HG03135 (cell line): ENCODE results near the gene KRCC1.
"Not testable (repeated sequence)": the region's sequence is repeated elsewhere in the genome, so short reads cannot be mapped to it uniquely, and the experiment has no call there.

Experiments used
- ATAC-seq: cut with Tn5 transposase; IDR thresholded peaks from one replicate; pipeline ENCODE4 v1.9.1; 2021; ENCODE audit warnings: mild to moderate bottlenecking, moderate library complexity; ENCODE audit not compliant: unreplicated experiment

Gene KRCC1

DNA sequence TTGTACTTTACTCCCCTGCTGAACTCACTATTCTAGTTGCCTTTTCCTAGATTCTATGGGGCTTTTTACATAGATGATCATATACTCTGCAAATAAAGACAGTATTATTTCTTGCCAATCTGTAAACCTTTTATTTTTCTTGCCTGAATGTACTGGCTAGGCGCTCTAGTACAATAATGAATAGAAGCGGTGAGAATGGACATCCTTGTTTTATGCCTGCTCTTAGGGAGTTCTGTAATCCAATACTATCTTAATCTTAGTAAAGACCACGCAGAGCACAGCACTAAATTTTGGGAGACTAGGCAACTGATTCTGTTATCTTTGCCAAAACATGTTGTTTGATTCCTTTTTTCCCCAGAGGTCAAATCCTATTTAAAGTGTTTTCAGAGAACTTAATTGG is 7.0 kb downstream of the KRCC1 start:
- no peak for ATAC-seq

DNA sequence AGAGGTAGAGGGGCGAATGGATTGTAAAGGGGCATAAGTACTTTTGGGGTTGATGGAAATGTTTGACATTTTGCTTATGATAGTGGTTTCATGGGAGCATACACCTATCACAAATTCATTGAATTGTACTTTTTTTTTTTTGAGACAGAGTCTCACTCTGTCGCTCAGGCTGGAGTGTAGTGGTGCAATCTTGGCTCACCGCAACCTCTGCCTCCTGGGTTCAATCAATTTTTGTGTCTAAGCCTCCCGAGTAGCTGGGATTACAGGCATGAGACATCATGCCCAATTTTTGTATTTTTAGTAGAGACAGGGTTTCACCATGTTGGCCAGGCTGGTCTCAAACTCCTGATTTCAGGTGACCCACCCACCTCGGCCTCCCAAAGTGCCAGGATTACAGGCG is 10.0 kb downstream of the KRCC1 start:
- ATAC-seq, result not testable (repeated sequence)

DNA sequence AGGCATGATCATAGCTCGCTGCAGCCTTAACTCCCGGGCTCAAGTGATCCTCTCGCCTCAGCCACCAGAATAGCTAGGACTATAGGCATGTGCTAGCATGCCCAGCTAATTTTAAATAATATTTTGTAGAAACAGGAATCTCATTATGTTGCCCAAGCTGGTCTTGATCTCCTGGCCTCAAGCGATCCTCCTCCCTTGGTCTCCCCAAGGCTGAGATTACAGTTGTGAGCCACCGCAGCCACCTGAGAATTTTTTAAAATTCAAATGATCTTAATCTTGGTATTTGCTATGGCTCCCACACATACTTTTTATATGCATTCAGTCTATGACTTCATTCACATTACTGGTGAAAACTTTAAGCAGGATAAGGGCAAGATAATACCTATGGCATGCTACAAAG is 13.1 kb downstream of the KRCC1 start:
- ATAC-seq, result no peak

DNA sequence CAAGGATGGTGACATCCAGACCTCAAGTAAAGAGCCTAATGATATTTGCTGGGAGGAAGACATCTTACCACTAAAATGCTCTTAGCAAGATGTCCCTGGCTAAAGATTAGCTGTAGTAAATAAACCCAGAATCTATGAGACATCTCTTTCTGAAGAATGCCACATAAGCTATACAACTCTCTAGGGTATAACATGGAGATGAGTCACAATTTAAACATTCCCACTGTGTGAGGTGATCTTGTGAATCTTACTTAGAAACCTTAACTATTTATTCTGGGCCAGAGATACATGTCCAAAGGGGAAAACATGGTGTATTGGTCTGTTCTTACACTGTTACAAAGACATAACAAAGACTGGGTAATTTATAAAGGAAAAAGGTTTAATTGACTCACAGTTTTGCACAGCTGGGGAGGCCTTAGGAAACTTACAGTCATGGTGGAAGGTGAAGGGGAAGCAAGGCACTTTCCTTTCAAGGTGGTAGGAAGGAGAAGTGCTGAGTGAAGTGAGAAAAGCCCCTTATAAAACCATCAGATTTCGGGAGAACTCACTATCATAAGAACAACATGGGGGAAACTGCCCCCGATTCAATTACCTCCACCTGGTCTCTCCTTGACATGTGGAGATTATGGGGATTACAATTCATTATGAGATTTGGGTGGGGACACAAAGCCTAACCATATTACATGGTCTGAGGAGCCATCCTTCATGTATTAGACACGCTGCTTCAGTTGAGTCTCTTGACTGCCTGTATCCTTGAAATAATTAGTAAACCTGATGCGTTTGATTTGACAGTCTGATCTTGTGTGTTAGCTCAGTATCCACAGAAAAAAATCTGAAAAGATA is 17.1 kb downstream of the KRCC1 start:
- no peak for ATAC-seq

DNA sequence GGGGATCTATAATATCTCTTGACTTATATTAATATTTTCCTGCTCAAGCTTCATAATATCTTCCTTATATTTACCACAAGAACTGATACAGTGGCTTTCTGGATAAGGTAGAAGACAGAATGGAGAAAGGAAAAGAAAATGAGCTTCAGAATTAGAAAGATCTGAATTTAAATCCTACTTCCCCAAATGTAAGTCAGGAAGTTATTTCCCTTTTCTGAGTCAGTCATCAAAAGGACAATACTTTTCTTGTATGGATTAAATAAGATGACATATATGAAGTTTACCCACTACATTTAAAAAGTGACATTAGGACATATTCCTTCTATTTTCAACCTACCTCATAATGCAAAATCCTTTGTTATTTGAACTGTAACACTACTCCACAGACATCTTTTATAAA is 19.0 kb downstream of the KRCC1 start:
- no peak for ATAC-seq

DNA sequence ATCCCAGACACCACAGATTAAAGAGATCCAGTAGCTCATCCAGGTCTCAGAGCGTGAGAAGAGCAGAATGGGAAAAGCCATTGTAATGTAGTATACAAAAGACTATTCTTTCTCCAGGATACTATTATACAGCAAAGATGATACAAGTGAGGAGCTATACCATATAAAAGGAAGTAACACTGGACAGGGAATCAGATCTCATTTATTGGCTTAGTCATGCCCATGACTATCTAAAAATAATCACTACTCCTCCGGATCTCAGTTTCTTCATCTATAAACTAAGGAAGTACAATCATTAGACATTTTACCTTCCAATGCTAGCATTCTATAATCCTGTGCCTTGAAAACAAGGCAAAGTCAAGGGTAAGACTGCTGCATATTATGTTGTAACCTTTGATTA is 19.4 kb downstream of the KRCC1 start:
- no peak for ATAC-seq

DNA sequence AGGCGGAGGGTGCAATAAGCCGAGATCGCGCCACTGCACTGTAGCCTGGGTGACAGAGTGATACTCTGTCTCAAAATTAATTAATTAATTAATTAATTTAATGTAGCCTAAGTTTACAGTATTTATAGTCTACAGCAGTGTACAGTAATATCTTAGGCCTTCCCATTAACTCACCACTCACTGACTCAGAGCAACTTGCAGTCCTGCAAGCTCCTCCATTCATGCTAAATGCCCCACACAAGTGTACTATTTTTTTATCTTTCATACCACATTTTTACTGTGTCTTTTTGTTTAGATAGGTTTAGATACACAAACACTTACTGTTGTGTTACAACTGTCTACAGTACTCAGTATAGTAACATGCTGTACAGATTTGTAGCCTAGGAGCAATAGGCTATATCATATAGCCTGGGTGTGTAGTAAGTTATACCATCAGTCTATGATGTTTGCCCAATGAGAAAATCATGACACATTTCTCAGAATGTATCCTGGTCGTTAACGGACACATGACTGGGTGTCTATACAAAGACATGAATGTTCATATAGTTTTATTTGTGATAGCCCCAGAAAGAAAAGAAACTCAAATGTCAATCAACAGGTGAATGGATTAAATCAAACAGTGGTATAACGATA is 23.4 kb downstream of the KRCC1 start:
- no peak for ATAC-seq

DNA sequence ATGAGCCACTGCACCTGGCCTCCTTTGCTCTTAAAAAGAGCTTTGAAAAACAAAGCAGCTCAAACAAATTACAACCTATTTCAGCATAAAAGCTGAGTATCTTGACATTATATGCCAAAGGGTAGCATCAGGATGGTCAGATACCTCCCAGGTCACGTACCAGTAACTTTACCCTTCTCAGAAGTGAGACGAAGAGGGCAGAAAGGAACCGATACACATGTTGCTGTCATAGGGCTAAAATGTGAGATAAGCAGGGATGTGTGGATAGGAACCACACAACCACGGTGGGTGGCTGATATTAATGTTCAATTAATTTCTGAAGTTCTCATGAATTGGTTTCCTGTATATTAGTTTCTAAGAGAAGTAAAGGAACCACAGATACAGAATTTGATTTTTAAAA is 26.7 kb downstream of the KRCC1 start:
- ATAC-seq, result no peak

DNA sequence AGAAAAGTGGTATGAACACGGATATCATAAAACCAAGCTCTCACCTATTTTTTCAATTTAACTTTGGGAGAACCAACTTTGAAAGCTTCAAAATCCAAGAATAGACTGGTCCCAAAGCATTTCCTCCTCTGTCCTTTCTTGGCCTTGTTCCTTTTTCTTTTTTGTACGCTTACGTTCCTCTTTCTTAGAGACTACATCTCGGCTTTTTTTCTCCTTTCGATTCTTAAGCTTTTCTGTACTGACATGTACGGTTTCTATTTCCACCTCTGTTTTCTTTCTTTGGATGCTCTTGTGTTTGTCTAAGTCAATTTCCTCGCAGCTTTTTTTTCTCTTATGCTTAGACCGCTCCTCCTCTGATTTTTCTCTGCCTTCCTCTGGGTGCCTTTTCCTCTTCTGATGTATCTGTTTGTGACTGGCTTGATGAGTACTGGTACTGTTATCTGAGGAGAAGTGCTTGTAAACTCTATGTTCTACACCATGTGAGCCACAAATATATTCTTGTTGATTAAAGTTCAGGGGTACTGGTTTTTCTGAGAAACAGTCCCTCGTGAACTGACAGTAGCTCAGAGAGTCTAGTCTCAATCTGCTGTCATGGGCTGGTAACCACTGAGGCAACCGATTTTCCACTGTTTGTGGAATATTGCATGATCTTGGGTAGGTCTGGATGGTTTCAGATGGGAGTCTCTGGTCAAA is 27.7 kb downstream of the KRCC1 start:
- ATAC-seq, result peak; percentile 61

DNA sequence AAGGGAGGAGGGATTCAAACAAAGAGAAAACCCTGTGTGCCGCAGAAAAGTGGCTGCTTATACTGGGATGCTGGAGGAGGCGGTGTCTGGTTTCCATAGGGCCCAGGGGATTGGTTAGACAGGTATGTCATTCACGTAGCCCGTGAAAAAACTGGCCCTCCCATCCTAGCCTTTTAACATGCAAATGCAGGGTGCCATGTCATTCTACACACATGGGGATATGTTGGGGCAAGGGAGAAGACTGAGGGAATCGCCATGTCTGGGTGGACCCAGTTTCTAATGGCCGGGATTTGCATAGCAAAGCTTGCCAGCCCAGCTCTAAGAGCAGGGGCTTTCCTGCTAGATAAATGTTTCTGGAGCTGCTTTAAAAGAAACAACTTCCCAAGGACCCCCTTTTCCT is 31.1 kb downstream of the KRCC1 start:
- ATAC-seq, result no peak

DNA sequence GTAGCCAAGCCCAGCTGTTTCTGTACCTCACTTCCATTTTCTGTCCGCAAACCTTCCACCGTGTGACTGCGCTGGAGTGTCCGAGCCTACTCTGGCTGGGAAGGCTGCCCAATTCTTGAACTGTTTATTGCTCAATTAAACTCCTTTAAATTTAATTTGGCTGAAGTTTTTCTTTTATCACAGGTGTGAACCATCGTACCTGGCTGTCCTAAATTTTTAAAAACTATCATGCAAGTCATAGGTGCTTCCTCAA is 33.0 kb downstream of the KRCC1 start:
- no peak for ATAC-seq

DNA sequence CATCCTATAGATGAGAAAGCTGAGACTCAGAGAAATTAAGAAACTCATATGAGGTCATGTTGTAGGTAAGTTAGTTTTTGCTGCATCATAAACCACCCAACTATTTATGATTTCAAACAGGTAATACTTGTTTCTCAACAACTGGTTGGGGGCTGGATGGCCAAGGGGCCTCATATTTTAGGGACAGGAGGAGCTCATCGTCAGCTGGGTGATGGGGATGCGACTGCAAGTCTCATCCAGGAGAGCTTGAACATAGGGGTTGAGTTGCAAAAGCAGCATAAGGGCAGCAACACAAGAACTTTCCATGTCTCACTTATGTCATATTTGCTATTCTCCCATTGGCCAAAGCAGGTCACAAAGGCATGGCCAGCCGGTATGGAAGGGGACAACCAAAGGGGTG is 35.6 kb downstream of the KRCC1 start:
- no peak for ATAC-seq

DNA sequence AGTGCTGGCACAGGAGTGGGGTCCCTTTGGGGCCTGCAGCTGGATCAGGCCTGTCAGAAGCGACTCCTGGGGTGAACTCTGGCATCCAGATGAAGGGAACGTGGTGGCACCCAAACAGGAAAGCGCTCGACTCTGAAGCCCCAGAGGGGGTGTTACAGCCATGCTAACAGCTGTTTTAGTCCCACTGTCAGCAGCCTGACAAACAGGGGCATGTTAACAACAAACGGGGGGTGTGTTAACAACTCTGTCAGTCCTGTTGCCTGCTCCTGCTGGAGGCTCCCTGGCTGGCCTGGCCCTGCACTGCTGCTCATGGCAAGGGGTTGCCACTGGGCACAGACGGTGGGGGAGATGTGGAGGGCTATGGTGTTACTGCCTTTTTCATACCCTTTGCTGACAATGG is 36.7 kb downstream of the KRCC1 start:
- ATAC-seq, result no peak

DNA sequence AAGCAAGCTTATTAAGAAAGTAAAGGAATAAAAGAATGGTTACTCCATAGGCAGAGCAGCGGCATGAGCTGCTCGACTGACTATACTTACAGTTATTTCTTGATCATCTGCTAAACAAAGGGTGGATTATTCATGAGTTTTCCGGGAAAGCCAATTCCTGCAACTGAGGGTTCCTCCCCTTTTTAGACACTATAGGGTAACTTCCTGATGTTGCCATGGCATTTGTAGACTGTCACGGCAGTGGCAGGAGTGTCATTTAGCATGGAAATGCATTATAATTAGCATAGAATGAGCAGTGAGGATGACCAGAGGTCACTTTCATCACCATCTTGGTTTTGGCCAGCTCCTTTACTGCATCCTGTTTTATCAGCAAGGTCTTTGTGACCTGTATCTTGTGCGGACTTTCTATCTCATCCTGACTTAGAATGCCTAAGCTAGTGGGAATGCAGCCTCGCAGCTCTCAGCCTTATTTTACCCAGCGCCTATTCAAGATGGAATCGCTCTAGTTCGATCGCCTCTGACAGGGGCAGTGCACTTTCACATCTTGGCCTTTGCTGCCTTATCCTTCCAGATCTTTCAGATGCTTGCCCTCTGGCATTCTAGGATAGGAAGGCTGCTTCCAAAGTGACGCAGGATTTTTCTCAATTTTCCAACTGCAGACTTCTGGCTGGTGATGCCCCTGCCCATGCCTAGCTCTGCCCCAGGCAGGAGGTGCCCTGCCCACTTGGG is 37.3 kb downstream of the KRCC1 start:
- ATAC-seq, result not testable (repeated sequence)

DNA sequence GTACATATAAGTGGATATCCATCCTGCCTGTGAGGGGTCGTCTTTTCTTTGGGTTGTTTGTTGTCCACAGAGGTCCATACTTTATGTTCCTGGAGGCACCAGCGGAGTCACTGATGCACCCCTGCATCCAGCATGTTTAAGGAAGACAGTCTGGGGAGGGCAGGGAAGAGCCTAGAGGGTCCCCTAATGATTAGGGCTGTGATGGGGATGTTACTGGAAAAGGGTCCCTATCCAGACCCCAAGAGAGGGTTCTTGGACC is 37.9 kb downstream of the KRCC1 start:
- not testable (repeated sequence) for ATAC-seq

DNA sequence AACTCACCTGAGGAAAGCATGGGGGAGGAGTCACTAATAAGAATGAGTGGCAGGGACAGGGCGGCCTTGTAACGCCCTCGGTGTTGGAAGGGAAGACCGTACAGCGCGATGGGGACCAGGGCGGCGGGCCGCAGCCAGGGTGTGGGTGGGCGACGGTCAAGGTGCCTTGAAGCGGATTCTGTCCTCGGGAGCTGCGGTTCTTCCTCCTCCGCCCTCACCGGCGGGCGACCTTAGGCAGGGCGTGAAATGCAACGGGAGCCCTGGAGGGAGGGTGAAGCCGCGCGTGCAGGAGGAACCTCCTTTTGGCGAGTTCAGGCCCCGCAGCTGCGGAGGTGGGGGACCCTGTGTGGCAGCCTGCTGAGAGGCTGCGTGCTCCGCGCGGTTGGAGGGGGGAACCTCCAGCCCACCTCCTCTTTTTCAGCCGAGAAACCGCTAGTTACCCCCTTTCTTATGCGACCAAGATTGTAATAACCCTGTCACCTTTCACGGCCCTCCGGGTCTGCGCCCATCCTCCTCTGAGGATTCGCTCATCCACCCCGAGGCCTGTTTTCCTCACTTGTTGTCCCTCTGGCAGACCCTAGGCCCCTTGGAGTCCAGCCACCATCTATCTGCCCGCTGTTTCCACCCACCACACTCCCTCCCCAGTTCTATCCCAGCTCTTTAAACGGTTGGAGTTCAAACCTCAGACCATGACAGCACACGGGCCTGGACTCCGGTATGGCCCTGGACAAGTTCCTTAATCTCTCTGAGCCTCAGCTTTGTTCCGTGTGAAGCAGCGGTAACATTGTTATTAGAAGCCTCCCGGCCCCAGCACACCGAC is 38.4 kb downstream of the KRCC1 start:
- ATAC-seq, result peak; percentile 63

DNA sequence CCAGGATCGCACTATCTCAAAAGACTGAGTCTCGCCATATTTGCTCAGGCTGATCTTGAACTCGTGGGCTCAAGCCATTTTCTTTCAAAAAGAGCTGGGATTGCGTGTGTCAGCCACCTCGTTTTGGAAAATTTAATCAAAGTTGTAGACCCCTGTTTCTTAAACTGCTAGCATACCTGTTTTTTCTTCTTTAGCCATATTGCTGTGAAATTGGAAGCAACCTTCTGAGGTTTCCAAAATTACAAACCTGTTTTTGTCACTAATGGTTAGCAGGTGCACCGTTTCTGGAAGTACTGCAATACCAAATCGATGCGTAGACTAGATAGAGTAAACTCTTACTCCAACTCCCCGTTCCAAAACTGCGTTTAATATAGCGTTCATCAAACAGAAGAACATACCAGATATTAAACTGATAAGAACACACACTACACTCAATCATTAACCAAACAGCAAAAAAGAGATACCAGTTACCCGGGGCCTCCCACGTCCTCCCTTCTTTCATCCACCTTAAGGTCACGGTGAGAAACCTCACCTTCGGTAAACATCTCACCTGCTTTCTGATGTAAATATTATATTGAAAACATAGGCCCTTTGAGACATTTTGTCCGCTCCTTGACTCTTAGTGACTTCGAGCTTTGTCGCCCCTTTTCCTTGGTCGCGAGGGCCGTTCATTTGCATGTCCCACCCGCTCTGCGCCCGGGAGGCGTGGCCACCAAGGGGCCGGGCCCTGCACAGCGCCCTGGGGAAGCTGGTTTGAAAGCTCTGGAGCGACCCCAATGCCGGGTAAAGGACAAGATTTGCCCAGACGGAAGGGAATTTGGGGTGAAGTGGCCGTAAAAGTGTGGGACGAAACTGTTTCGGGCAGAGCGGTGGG is 39.3 kb downstream of the KRCC1 start, which contains the start of gene RNU2-63P:
Gene RNU2-63P (minus strand): TSS at position 462 of the 874 bp plus-strand sequence.
- ATAC-seq, result peak; percentile 81

DNA sequence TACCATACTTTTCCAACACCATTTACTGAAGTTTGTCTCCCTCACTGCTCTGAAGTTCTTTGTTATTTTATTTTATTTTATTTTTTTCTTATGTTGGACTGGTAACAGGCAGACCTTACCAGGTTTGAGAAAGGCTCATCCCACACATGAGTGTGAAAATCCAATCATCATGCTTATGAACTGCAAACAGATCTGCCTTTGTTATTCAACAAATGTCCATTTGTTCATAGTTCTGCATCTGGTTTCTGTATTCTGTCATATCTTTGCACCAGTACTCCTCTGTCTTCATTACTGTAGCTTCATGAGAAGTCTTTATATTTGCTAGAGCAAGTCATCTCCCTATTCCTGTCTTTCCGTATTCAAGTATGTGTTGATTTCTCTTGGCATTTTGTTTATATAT is 44.6 kb downstream of the KRCC1 start:
- no peak for ATAC-seq

DNA sequence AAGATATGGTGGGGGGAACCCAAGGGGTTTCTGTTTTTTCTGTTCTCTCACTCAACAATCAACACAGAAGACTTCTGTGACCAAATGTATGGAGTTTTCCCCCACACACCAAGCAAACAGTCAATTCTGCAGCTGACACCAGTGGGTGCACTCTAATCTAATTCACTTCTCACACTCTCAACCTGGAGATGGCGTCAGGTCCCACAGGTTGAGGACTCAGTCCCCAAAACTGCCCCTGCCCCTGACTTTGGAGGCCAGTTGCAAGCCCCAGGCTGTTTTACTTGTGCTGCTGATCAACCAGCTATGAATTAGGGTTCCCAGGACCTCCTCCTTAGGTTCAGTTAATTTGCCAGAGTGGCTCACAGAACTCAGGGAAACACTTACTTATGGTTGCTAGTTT is 45.4 kb downstream of the KRCC1 start:
- ATAC-seq, result no peak

DNA sequence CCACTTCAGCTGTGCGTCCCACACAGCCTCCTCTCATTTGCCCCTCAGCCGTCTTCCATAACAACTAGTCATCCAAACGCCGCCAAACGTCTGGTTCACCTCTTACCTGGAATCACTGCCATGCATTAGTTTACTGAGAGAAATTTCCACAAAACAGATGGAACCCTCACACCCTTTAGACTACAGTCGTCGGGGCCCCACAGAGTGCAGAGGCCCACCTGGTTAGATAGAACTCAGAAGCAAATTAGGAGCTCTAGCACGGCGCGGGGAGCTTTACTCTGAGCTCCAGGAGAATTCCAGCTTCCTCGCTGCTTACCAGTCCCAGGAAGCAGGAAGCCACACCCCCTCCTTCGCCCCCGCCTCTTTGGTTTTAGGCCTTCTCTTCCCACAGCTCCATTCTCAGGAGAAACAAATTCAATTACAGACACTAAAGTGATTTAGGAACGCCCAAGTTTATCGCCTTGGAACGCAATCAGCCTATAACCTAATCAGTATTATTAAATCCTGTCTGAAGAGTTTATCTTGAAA is 48.6 kb downstream of the KRCC1 start:
- no peak for ATAC-seq
